WTC11 (cell line): ENCODE data around the gene HOXA2.

ENCODE experiments used
- CREM ChIP-seq: sonication (generic); formaldehyde crosslinking; IDR thresholded peaks from 2 replicates; pipeline ENCODE4 v1.8.1; 2022; ENCODE audit warnings: mild to moderate bottlenecking, missing genetic modification reagents, moderate library complexity
- CTCF ChIP-seq: fragments of 200-600 bp; IDR thresholded peaks from 2 replicates; pipeline ENCODE4 v1.8.0; 2022; ENCODE audit warnings: antibody characterized with exemption
- HMGA2 ChIP-seq: fragments of 250-450 bp; sonication (Bioruptor Pico); IDR thresholded peaks from 2 replicates; pipeline ENCODE4 v1.4.0; 2021; ENCODE audit warnings: mild to moderate bottlenecking, moderate library complexity
- SP1 ChIP-seq: sonication (generic); formaldehyde crosslinking; conservative IDR thresholded peaks from 2 replicates; pipeline ENCODE4 v1.8.1; 2022; ENCODE audit warnings: missing genetic modification reagents
- TCF7 ChIP-seq: sonication (generic); formaldehyde crosslinking; IDR thresholded peaks from 2 replicates; pipeline ENCODE4 v1.8.0; 2022; ENCODE audit warnings: mild to moderate bottlenecking, low read depth, missing genetic modification reagents, moderate library complexity

DNA sequence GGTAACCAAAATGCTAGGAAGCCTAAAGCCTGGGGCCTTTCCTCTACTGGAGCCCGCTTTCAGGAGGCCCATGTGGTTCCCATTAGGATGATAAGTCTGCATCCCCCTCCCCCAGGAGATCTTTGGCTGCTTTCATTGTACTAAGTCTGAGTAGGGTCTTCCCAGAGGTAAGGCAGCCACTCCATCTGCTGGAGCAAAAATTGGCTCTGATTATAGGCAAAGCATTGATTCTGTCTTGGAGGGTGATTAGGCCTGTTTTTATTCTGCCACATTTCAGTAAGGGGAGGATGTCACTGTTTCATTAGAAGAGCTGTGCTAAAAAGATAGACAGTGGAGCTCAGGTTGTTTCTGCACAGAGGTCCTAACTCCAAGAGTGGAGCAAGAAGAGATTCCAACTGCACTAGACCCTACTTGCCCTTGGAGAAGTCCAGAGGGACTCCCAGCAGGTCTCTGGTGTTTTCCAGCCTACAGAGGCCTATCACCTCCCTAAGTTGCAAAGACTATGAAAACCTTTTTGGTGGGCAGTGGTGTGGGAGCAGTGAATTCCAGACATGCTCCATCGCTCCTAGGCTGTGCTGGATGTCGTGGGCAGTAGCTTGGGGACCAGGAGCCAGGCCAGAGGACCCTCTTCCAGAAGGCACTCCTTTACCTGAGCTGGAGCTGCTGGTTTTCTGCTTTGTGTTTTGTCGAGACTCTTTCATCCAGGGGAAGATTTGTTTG is 7.1 kb upstream of the HOXA2 start:
- TF ChIP-seq SP1 (CRISPR knock-in tag) = no peak
- no peak for TF ChIP-seq HMGA2 (CRISPR knock-in tag)
- no peak for TF ChIP-seq TCF7 (CRISPR knock-in tag)
- no peak for TF ChIP-seq CREM (CRISPR knock-in tag)
- no peak for TF ChIP-seq CTCF
